GM18526 (cell line): ENCODE measurements around the gene AS3MT.

ENCODE experiments used
- POLR2A ChIP-seq: IDR thresholded peaks from 3 replicates; pipeline ENCODE4 v1.6.1; 2011; ENCODE audit not compliant: insufficient read length; ENCODE audit errors: extremely low read depth

Gene AS3MT

DNA sequence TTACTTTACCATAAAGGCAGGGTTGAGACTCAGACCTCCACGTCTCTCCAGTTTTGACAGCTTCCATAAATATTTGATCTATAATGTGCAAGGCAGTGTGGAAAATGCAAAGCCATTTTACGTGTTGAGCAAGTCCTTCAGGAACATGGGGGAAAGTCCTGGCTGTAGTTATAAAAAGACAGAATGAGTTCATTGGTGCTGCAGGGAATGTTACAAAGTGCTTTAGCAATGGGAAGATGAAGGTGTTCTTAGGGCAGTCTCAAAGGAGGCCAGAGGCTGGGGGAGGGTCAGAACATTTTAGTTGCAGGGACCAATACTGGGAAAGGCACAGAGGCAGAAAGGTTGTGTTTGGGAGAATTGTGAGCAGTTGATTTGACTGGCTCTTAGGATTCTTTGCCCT is 76.7 kb downstream of the AS3MT start:
- no peak for TF ChIP-seq POLR2A

DNA sequence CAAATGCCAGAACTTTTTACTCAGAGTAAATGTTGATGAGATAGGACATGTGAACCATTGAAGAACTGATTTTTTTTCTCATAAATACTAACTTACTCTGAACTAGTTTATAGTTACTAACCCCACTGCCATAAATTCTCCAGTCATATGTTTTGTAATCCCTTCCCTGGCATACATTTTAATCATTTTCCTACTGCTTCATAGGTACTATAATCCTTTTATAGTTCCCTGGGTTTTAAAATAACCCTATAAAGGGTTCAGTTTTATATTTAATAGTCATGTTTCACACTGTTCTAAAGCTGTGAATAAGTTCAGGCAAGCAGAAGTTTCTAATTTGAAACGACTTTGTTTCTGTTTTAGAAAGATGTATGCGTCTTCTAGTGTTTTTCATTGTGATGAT is 77.7 kb downstream of the AS3MT start:
- TF ChIP-seq POLR2A: no peak

DNA sequence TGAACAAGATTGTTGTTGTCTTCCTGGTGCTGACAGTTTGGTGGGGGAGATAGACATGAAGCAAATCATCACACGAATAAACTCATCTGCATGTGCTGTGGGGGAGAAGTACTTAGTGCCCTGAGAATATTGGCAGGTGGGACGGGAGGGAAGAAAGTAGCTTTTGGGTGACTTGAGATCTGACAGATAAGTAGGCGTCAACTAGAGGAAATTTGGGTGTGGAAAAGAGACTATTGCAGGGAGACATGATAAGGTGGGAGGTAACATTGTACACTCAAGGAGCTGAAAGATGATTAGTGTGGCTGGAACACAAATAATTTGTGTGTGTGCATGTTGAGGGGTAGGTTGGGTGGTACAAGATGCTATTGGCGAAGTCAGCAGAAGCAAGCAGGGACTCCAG is 78.9 kb downstream of the AS3MT start:
- no peak for TF ChIP-seq POLR2A

DNA sequence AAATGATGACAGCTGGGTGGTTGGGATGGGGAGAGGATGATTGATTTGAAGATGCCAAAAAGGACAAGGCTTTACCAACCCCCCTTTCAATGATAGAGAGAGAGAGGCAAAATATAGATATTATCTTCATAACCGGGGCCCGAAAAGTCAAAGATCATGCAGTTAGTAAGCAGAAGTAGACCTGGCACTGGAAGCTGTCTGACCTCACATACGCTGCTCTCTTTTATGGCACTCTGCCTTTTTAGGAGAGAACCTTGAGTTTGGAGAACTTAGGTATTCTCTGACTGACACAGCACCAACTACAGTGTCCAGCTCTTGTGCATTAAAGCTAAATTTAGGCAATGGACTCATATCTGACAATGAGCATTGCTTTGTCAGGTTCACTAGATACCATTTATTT is 79.5 kb downstream of the AS3MT start:
- no peak for TF ChIP-seq POLR2A

DNA sequence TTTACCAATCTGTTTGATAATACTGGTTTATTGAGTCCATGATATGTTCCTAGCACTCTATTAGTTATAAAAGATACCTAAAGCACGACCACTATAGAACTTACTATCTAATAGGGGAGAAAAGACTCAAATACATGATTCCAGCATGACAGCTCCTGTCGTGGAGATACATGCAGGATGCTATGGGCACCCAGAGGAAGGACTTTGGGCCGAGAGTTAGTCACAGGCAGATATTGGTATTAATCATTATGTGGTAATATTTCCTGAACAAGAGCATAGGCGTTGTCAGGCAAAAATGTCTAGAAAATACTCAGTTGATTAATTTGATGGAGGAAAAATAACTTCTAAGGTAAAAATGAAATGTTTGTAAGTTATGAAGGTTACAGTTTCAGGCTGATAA is 80.6 kb downstream of the AS3MT start:
- TF ChIP-seq POLR2A: no peak

DNA sequence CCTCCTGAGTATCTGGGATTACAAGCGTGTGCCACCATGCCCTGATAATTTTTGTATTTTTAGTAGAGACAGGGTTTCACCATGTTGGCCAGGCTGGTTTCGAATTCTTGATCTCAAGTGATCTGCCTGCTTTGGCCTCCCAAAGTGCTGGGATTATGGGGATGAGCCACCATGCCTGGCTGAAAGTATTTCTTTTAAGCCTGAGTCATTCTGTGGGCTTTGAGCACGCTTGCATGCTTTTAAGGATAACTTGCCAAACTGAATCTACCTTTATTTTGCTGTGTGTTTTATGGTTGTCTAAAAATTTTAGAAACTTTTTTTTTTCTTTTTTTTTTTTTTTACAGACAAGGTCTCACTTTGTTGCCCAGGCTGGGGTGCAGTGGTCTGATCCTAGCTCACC is 82.0 kb downstream of the AS3MT start:
- no peak for TF ChIP-seq POLR2A
